ENCODE results near the gene MAP3K5.
"Not testable (repeated sequence)": the region's sequence is repeated elsewhere in the genome, so short reads cannot be mapped to it uniquely, and the experiment has no call there.

MAP3K5 gene

GRCh38 chr6:136792095-136792409, 225 bp downstream of the MAP3K5 start:
- no peak for DNase-seq

GRCh38 chr6:136791296-136792094, 782 bp downstream of the MAP3K5 start:
- peak; percentile 53 to 56 for DNase-seq

DNA sequence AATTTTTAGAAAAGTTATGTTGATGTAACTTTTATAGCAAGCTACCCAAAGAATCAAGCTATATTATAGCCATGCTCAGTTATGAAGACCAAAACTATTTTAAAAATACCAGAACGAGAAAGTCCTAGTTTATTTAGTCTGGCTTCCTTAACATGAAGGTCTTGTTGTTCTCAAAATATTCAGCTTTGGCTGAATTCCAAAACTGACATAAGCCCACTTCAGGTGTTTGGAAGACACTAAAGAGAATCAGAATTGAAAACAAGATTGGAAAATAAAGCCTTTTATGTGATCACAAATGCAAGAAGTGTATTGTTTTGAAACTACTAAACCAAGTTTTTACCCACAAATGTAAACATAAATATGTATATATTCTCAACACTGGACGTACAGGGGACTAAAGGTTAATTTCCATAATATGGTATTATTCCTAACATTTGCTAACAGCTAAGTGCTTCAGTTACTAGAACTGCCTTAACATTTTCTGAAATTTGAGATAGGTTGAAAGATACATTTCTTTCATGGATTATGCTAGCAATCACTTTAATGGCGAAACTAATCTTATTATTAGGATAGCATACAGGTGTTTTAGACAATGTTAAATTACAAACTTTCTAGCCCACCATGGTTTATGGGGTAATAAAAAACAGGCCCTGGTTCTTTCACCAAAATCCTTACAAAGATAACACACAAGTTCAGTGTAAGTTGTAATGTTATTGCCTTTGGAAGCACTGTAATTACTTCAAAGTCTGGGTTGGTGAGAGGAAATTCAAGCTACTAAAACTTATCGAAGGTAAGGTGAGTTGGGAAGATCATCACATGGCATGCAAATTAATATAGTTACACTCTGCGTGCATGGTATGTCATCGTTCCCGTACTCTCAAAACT, 1.6 kb downstream of the MAP3K5 start:
- DNase-seq, result no peak

DNA sequence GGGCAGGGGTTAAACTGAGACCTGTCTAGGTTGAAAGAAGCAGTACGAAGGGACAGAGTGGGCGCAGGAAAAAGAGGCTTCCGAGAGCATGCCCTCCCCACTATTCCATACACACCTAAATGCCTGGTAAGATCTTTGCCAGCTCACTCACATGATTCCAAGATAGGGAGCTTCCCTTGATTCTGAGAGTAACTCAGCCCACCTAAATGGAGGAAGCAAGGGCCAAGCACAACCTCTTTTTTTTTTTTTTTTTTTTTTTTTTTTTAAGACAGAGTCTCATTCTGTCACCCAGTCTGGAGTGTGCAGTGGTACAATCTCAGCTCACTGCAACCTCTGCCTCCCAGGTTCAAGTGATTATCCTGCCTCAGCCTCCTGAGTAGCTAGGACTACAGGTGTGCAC, 2.8 kb downstream of the MAP3K5 start:
- DNase-seq, result not testable (repeated sequence)

DNA sequence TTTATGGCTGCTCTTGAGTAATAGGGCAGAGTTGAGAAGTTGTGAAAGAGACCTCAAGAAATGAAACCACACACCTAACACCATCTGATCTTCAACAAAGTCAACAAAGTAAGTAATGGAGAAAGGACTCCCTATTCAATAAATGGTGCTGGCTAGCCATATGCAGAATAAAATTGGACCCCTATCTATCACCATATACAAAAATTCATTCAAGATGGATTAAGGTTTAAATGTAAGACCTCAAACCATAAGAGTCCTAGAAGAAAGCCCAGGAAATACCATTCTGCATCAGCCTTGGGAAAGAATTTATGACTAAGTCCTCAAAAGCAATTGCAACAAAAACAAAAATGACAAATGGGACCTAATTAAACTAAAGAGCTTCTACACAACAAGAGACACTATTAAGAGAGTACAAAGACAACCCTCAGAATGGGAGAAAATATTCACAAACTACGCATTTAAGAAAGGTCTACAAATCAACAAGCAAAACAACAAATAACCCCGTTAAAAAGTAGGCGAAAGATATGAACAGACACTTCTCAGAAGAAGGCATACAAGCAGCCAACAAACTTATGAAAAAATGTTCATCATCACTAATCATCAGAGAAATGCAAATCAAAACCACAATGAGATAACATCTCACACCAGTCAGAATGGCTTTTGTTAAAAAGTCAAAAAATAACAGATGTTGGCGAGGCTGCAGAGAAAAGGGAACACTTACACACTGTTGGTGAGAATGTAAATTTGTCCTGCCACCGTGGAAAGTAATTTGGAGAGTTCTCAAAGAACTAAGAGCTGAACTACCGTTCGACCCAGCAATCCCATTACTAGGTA, 4.0 kb downstream of the MAP3K5 start:
- DNase-seq, result no peak

- DNase-seq, result no peak
Observed at GRCh38 chr6:136787726-136788068, 4.6 kb downstream of the MAP3K5 start.

- DNase-seq, result no peak
Observed at GRCh38 chr6:136786658-136787057, 5.6 kb downstream of the MAP3K5 start.

GRCh38 chr6:136784910-136785746, 7.1 kb downstream of the MAP3K5 start:
- peak; percentile 42 to 50 for DNase-seq

- no peak for DNase-seq
Observed at GRCh38 chr6:136784271-136784664, 8.0 kb downstream of the MAP3K5 start.

DNA sequence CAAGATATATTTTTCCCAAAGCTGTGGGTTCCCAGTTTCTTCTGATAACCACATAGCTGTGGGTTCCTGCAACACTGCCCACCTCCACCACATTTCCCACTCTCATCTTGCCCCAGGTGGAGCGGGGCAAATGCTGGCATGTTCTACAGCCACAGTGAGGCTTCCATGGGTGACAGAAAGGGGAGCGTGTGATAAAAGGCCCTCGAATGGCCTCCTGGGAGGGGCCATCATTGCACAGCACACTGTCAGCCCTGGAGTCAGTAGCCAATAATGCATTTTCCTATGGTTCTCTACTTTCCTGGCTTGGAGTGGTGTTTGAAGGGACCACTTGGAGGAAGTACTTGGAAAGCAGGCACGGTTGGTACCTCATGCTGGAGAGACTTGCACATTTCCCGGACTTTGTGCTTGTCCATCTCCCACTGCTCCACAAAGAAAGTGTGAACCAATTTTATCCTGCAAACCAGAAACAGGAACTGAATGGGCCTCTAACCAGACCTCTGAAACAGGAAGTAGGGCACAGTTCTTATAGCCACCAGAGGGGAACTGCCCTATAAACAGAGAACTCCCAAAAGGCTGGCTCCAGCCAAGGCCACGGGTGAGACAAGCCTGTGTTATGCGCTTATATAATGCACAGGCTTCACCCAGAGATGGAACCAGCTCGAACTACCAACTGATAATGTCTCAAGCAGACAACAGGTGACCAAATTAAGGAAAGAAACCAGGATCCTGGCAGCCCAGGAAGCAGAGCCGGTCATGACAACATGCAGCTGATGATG, 8.6 kb downstream of the MAP3K5 start:
- DNase-seq, result no peak

- no peak for DNase-seq
Observed at GRCh38 chr6:136783021-136783420, 9.3 kb downstream of the MAP3K5 start.

- DNase-seq, result no peak
Observed at GRCh38 chr6:136782021-136782770, 10.1 kb downstream of the MAP3K5 start.

- no peak for DNase-seq
Observed at GRCh38 chr6:136780972-136781371, 11.3 kb downstream of the MAP3K5 start.

- DNase-seq, result no peak
Observed at GRCh38 chr6:136779682-136780081, 12.6 kb downstream of the MAP3K5 start.

GRCh38 chr6:136777651-136778050, 14.6 kb downstream of the MAP3K5 start:
- DNase-seq, result no peak

DNA sequence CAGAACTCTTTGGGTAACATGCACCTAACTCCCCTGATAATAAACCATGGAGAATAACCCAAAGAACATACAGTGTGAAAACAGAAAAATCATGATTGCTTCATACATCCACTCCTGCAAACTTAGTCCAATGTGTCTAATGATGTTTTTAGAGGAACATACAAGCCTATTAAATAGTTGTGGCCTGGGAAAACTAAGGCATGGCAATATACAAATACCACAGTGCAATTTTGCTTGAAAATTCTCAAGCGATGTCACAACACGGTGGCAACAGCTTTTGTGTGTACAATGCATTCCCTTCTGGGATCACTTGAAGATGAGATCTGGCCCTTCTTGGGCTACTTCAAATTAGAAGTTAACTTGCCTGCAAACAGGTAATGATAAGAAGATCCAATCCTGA, 16.7 kb downstream of the MAP3K5 start:
- no peak for DNase-seq

- no peak for DNase-seq
Observed at GRCh38 chr6:136775081-136775480, 17.2 kb downstream of the MAP3K5 start.

DNA sequence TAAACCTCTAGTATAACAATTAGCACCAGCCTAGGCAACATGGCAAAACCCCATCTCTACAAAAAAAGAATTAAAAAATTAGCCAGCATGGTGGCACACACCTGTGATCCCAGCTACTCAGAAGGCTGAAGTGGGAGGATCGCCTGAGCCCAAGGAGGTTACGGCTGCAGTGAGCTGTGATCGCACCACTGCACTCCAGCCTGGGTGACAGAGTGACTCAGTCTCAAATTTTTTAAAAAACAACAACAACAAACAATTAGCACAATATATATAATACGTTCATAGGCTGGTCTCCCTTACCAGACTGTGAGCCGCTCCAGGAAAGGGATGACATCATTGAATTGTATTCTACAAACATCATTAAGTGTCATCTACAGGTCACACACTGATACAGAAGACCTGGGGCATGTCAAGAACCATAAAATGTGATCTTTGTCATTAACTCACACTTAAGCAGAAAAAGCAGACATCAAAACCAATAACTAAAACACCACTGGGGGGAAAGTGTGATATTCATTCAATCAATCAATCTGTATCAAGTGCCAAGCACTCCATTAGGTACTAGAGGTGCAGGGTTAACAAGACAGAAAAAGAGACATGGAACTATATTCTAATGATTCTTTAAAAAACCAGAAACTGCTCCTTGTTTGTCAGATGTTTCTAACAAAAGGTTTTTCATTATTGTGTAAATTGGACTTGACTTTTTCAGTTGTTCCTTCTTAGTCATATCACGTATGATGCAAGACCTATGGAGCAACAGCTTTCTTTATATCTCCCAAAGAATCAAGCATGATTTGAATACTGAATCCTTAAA, 17.8 kb downstream of the MAP3K5 start:
- DNase-seq, result no peak

DNA sequence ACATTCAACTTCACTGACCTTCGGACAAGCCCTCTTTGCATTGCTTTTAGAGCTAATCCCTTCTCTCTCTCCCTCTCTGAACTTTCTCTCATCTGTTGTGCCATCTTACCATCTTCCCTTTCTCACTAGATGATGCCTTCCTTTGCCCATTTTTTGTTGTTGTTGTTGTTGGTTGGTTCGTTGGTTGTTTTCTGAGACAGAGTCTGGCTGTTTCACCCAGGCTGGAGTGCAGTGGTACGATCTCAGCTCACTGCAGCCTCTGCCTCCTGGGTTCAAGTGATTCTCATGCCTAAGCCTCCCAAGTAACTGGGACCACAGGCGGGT, 18.8 kb downstream of the MAP3K5 start:
- no peak for DNase-seq
